Occipital lobe (tissue), 2 donors: ENCODE results near the gene COPS2. TPM values are rescaled to one million over a fixed set of nuclear protein-coding genes. Genes with fewer than 3 reads are reported as not detected.
"Not testable (repeated sequence)": the region's sequence is repeated elsewhere in the genome, so short reads cannot be mapped to it uniquely, and the experiment has no call there.

Experiments
- DNase-seq: peaks from one replicate; lab custom pipeline; 2025; lab: John Stamatoyannopoulos, UW
- total RNA-seq: library from RNA; depleted of rRNA; stranded (reverse); fragments of >200 nt; gene quantifications from one replicate; pipeline ENCODE4 v1.2.3, GENCODE V29; 2014

COPS2 gene
- 97.8 TPM for total RNA-seq

- peak; percentile 95 for DNase-seq
These were observed at the start of gene COPS2 for GRCh38 chr15:49155110-49155833. Gene COPS2, minus strand, starts transcription at chr15:49155599. Its CDS starts 21 bp downstream, at chr15:49155578.

GRCh38 chr15:49200347-49200746, 44.9 kb upstream of the COPS2 start:
- DNase-seq = no peak

- no peak for DNase-seq
These were observed 44.3 kb upstream of the COPS2 start for GRCh38 chr15:49199666-49200065.

GRCh38 chr15:49196856-49197255, 41.5 kb upstream of the COPS2 start:
- DNase-seq = no peak

GRCh38 chr15:49191892-49192291, 36.5 kb upstream of the COPS2 start:
- no peak for DNase-seq

- DNase-seq = no peak
These were observed 35.2 kb upstream of the COPS2 start for GRCh38 chr15:49190586-49190985.

- no peak for DNase-seq
These were observed 34.2 kb upstream of the COPS2 start for GRCh38 chr15:49189631-49190030.

GRCh38 chr15:49188933-49189332, 33.5 kb upstream of the COPS2 start:
- DNase-seq = no peak

- DNase-seq = no peak
These were observed 32.3 kb upstream of the COPS2 start for GRCh38 chr15:49187549-49188245.

- DNase-seq = no peak
These were observed 30.1 kb upstream of the COPS2 start for GRCh38 chr15:49185473-49185872.

- not testable (repeated sequence) for DNase-seq
These were observed 28.3 kb upstream of the COPS2 start for GRCh38 chr15:49183741-49184140.

GRCh38 chr15:49182128-49182527, 26.7 kb upstream of the COPS2 start:
- DNase-seq = no peak

GRCh38 chr15:49179433-49180190, 24.2 kb upstream of the COPS2 start:
- no peak for DNase-seq

- DNase-seq = no peak
These were observed 23.1 kb upstream of the COPS2 start for GRCh38 chr15:49178497-49178896.

- DNase-seq = not testable (repeated sequence)
These were observed 20.4 kb upstream of the COPS2 start for GRCh38 chr15:49175582-49176397.

GRCh38 chr15:49174902-49175301, 19.5 kb upstream of the COPS2 start:
- DNase-seq = no peak

GRCh38 chr15:49171790-49172189, 16.4 kb upstream of the COPS2 start:
- no peak for DNase-seq

- peak; percentile 87 for DNase-seq
These were observed 14.6 kb upstream of the COPS2 start, which contains the start of gene GALK2 for GRCh38 chr15:49169880-49170597. Gene GALK2, plus strand, starts transcription at chr15:49170247. Its CDS starts 76 bp downstream, at chr15:49170323.

GRCh38 chr15:49168016-49168415, 12.6 kb upstream of the COPS2 start:
- DNase-seq = no peak

- DNase-seq = no peak
These were observed 9.5 kb upstream of the COPS2 start for GRCh38 chr15:49164865-49165264.

- no peak for DNase-seq
These were observed 8.3 kb upstream of the COPS2 start for GRCh38 chr15:49163678-49164077.
